Endothelial cell (in vitro differentiated cells): ENCODE data around the gene EN2. TPM values are rescaled to one million over a fixed set of nuclear protein-coding genes. Genes with fewer than 3 reads are reported as not detected.

Experiments
- DNase-seq: peaks from one replicate; pipeline ENCODE4 v3.0.0; 2021; ENCODE audit warnings: low spot score
- H3K27ac Mint-ChIP-seq: one replicate; pipeline ENCODE4 v1.8.0; 2021; ENCODE audit warnings: mixed read lengths, inconsistent platforms; ENCODE audit not compliant: unreplicated experiment
- H3K27me3 Mint-ChIP-seq: one replicate; pipeline ENCODE4 v1.8.0; 2021; ENCODE audit warnings: mild to moderate bottlenecking, moderate library complexity, mixed read lengths, inconsistent platforms; ENCODE audit not compliant: unreplicated experiment
- H3K36me3 Mint-ChIP-seq: one replicate; pipeline ENCODE4 v1.8.0; 2021; ENCODE audit warnings: mild to moderate bottlenecking, low read depth, mixed read lengths, inconsistent platforms; ENCODE audit not compliant: unreplicated experiment
- H3K4me1 Mint-ChIP-seq: one replicate; pipeline ENCODE4 v1.8.0; 2021; ENCODE audit warnings: mild to moderate bottlenecking, mixed read lengths, inconsistent platforms; ENCODE audit not compliant: unreplicated experiment
- H3K4me3 Mint-ChIP-seq: one replicate; pipeline ENCODE4 v1.8.0; 2021; ENCODE audit warnings: mild to moderate bottlenecking, mixed read lengths, inconsistent platforms; ENCODE audit not compliant: unreplicated experiment
- H3K9me3 Mint-ChIP-seq: one replicate; pipeline ENCODE4 v1.8.0; 2021; ENCODE audit warnings: mixed read lengths, inconsistent platforms; ENCODE audit not compliant: unreplicated experiment
- total RNA-seq: library from RNA; stranded (reverse); fragmentation: NEBNext Ultra II Directional; extraction: Animal tissue kit (Norgen Biotek cat#: 25700); gene quantifications from one replicate; pipeline ENCODE4 v1.2.1, GENCODE V29; 2021; ENCODE audit not compliant: unreplicated experiment
- TF ChIP-seq, protein P1 (sequence below): fragments of 200-600 bp; sonication (generic); IDR thresholded peaks from one replicate; pipeline ENCODE4 v1.5.0; 2021; ENCODE audit warnings: antibody characterized with exemption; ENCODE audit not compliant: unreplicated experiment

Gene EN2
- total RNA-seq, 1 donor from 2014 or later = 2.1 TPM

DNA sequence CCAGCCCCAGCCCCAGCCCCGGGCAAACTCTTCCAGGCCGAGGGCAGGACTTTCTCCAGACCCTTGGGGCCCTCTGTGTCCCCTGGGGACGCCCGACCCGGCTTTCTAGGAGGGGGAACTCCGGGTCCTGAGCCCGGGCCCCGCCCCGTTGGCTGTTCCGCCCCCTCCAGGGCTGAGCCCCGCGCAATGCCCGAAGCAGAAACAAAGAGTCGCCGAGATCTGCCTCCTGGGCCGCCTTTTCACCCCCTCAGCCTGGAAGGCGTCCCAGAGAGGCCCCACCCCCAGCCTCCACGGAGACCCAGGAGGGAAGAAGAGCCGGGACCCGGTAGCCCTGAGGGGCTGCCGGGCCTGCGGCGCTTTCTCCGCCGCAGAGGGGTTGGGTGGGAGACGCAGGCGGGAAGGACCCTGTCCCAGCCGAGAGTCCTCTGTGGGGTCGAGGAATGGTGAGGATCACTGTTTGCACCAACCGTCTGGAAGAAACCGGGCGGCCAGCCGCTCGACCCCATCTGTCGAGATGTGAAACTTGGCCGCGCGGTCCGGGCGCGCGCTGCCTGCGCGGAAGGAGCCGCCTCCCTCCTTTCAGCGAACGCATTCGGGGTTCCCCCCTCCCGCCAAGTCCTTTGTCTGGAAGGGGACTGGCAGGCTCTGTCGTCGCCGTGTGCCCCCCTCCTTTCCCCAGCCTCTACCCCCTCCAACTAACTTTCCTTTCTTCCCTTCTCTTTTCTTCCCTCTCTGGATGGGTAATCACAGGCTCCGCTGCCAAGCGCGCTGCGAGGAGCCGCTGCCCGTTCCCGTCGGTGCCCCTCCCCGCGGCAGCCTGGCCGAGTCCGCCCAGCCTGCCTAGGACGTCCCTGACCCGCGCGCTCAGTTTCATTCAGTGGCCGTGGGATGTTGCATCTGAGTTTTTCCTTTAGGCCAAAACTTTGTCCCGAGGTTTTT lies 10.2 kb downstream of the EN2 start:
- Mint-ChIP-seq H3K4me3 (peak overlapping the region; percentile 37), H3K4me1 (peaks cover 28% of the 10 kb centered on the region), H3K36me3 (no peaks in the 10 kb centered on the region), H3K9me3 (no peaks in the 10 kb centered on the region), H3K27ac (no peak overlapping the region), H3K27me3 (peaks cover 30% of the 10 kb centered on the region)
- DNase-seq = no peak
- TF ChIP-seq, protein P1, sequence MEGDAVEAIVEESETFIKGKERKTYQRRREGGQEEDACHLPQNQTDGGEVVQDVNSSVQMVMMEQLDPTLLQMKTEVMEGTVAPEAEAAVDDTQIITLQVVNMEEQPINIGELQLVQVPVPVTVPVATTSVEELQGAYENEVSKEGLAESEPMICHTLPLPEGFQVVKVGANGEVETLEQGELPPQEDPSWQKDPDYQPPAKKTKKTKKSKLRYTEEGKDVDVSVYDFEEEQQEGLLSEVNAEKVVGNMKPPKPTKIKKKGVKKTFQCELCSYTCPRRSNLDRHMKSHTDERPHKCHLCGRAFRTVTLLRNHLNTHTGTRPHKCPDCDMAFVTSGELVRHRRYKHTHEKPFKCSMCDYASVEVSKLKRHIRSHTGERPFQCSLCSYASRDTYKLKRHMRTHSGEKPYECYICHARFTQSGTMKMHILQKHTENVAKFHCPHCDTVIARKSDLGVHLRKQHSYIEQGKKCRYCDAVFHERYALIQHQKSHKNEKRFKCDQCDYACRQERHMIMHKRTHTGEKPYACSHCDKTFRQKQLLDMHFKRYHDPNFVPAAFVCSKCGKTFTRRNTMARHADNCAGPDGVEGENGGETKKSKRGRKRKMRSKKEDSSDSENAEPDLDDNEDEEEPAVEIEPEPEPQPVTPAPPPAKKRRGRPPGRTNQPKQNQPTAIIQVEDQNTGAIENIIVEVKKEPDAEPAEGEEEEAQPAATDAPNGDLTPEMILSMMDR = no peak

DNA sequence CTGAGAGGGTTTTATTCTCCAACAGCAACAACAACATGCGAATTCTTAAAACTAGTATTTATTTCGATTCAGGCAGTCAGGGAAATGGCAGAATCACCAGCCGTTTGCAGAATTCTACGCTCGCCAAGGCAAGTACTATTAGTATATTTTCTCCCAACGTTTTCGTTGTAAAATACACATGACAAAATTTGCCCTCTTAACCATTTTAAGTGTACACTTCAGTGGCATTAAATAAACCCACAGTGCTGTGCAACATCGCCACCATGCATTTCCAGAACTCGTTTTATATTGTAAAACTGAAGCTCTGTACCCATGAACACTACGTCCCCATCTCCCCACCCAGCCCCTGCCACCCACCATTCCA lies 10.8 kb downstream of the EN2 start:
- no peaks in the 10 kb centered on the region for H3K36me3 Mint-ChIP-seq
- peak overlapping the region; percentile 37 for H3K4me3 Mint-ChIP-seq
- peaks cover 29% of the 10 kb centered on the region for H3K27me3 Mint-ChIP-seq
- no peak for DNase-seq
- H3K4me1 Mint-ChIP-seq = peaks cover 33% of the 10 kb centered on the region
- TF ChIP-seq, protein P1 = no peak
- H3K27ac Mint-ChIP-seq = no peak overlapping the region
- no peaks in the 10 kb centered on the region for H3K9me3 Mint-ChIP-seq

DNA sequence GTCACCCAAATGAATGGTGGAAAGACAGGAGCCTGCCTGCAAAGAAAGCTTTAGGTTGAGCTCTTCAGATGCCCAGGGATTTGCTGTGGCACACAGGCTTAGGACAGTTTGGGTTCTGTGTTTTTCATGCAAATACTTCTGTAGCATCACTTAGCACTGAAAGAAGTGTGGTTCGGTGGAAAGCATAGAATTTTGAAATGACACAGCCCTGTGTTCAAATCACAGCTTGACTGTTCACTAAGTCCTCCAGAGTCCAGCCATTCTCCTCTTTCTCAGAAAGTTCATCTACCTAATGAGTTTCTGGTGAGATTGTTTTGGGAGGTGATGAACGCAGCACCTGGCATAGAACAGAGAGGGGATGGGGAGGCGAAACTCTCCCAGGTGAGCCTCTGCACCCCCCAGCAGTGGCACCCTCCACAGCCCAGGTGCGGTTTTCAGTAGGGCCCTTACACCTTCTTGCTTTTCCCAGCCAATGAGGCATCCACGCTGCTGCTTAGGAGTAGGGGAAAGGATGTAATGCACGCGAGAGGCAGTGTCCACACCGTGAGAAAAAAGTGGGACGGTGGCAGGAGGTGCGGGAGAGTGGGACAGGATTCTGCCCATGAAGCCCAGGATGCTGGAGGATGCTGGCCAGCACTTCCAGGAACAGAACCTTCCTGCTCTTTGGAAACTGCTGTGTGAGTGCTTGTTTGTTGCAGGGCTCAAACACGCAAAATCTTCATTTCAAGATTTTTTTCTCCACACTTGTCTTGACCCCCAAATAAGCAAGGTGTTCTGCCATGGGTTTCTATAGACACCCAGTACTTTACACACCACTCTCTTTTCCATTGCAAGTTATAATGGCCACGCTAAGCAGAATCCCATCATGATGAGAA lies 11.6 kb downstream of the EN2 start:
- H3K27me3 Mint-ChIP-seq = peaks cover 34% of the 10 kb centered on the region
- H3K4me3 Mint-ChIP-seq = no peak overlapping the region
- H3K4me1 Mint-ChIP-seq = peaks cover 33% of the 10 kb centered on the region
- no peaks in the 10 kb centered on the region for H3K9me3 Mint-ChIP-seq
- TF ChIP-seq, protein P1 = no peak
- no peaks in the 10 kb centered on the region for H3K36me3 Mint-ChIP-seq
- DNase-seq = no peak
- H3K27ac Mint-ChIP-seq = no peak overlapping the region

DNA sequence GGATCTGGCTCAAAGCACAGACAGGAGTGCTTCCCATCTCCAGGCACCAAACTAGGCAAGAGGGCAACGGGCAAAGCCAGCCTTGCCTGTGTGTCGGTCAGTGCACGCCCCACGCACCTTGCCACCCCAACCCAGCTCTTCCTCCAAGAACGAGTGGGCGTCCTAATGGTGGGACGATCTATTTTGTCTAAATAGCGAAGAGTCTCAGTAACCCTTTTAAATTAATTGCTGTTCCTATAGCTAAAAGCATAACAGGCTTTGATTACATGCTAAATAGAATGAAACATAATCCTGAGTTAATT lies 12.2 kb downstream of the EN2 start:
- H3K9me3 Mint-ChIP-seq = no peaks in the 10 kb centered on the region
- TF ChIP-seq, protein P1 = no peak

More for the DNA sequence above, 12.2 kb downstream of the EN2 start:
- H3K4me3 Mint-ChIP-seq = no peak overlapping the region
- H3K27ac Mint-ChIP-seq = no peak overlapping the region
- peaks cover 34% of the 10 kb centered on the region for H3K27me3 Mint-ChIP-seq
- H3K4me1 Mint-ChIP-seq = peaks cover 31% of the 10 kb centered on the region
- H3K36me3 Mint-ChIP-seq = no peaks in the 10 kb centered on the region
- DNase-seq = no peak
